Activated CD8-positive, alpha-beta T cell treated with anti-CD3 and anti-CD28 coated beads, Interleukin-2, amount 10 ng/mL, durations not matched to agents 7 days and 5 days (primary cell): ENCODE measurements around the gene SIT1. TPM values are rescaled to one million over a fixed set of nuclear protein-coding genes. Genes with fewer than 3 reads are reported as not detected.
A peak's percentile ranks its signal among the peaks of the same experiment; 100 is the strongest.
"Not testable (repeated sequence)": the region's sequence is repeated elsewhere in the genome, so short reads cannot be mapped to it uniquely, and the experiment has no call there.

Experiments
- ATAC-seq: fragments of 150-1000 bp; cut with Tn5 transposase; one replicate; pipeline ENCODE4 v1.10.0; 2021; ENCODE audit warnings: moderate library complexity
- CTCF ChIA-PET: fragments of 350-600 bp; sonication (Branson Sonifier 250); formaldehyde crosslinking; loops from one replicate; lab custom pipeline; 2021; ENCODE audit warnings: antibody characterized with exemption; lab: Charles Lee
- POLR2A ChIA-PET: fragments of 350-600 bp; sonication (Branson Sonifier 250); formaldehyde crosslinking; loops from one replicate; lab custom pipeline; 2021; ENCODE audit warnings: antibody characterized with exemption; lab: Charles Lee
- DNase-seq: peaks from one replicate; pipeline ENCODE4 v3.0.0-alpha.2; 2020
- H3K27ac Mint-ChIP-seq: one replicate; pipeline ENCODE4 v1.8.0; 2021; ENCODE audit warnings: mild to moderate bottlenecking, mixed read lengths
- H3K27me3 Mint-ChIP-seq: one replicate; pipeline ENCODE4 v1.8.0; 2021; ENCODE audit warnings: low read depth, mixed read lengths
- H3K36me3 Mint-ChIP-seq: one replicate; pipeline ENCODE4 v1.8.0; 2021; ENCODE audit warnings: low read depth, mixed read lengths
- H3K4me1 Mint-ChIP-seq: one replicate; pipeline ENCODE4 v1.8.0; 2021; ENCODE audit warnings: low read depth, mixed read lengths
- H3K4me3 Mint-ChIP-seq: one replicate; pipeline ENCODE4 v1.8.0; 2021; ENCODE audit warnings: mild to moderate bottlenecking, mixed read lengths
- H3K9me3 Mint-ChIP-seq: one replicate; pipeline ENCODE4 v1.8.0; 2022; ENCODE audit warnings: mixed read lengths; ENCODE audit not compliant: insufficient read depth
- total RNA-seq, 2 experiments: library from RNA; stranded (reverse); gene quantifications; one replicate each; pipeline ENCODE4 v1.2.3, GENCODE V29; 2021

Gene SIT1
- total RNA-seq, 2 experiments from 2014 or later = 213 to 220 TPM

DNA sequence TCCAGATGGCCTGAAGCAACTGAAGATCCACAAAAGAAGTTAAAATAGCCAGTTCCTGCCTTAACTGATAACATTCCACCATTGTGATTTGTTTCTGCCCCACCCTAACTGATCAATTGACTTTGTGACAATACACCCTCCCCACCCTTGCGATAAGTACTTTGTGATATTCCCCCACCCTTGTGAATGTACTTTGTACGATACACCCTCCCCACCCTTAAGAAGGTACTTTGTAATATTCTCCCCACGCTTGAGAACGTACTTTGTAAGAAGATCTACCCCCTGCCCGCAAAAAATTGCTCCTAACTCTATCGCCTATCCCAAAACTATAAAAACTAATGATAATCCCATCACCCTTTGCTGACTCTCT, 13.9 kb downstream of the SIT1 start:
- H3K9me3 Mint-ChIP-seq, H3K4me3 Mint-ChIP-seq, H3K27me3 Mint-ChIP-seq, POLR2A ChIA-PET, ATAC-seq, DNase-seq: not testable (repeated sequence)
- H3K36me3 Mint-ChIP-seq = peaks cover 29% of the 10 kb centered on the region
- peaks cover 62% of the 10 kb centered on the region for H3K4me1 Mint-ChIP-seq
- CTCF ChIA-PET = interaction anchor here (1.6 to 2.3 kb wide), 2 partner anchors 10 to 17 kb away, joined by 9 to 10 read pairs; no protein-coding TSS in a partner anchor
- H3K27ac Mint-ChIP-seq = peak overlapping the region; percentile 14

DNA sequence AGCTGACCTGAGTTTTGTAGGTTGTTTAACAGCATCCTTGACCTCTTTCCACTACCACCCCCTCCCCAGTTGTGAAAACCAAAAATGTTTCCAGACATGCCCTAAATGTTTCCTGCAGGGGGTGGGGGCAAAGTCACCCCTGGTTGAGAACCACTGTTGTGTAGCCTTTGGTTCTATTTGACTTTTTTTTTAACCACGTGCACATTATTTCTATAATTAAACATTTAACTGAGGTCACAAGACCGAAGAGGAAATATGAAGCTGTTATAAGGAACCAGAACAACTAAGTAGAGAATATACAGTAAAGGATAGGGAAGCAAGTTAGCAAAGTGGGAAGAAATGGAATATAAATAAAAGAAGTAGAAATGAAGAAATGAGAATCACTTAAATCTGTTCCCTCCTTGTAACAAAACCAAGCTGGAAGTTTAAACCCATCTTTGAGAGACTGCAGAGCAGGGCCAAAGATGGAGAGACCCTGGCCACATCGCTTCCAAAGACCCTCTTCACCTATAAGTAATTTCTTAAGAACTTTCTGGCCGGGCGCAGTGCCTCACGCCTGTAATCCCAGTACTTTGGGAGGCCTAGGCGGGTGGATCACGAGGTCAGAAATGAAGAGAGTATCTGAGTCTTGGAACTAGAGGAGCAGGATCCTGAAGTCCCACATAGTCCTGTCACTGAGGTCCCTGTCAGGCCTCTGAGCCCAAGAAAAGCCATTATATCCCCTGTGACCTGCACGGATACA, 14.4 kb downstream of the SIT1 start:
- Mint-ChIP-seq H3K27ac (no peak overlapping the region), H3K27me3 (no peaks in the 10 kb centered on the region), H3K4me1 (peaks cover 56% of the 10 kb centered on the region), H3K4me3 (no peak overlapping the region), H3K36me3 (peaks cover 24% of the 10 kb centered on the region), H3K9me3 (no peaks in the 10 kb centered on the region)
- DNase-seq (no peak), ATAC-seq (no peak)
- ChIA-PET POLR2A (interaction anchor here (1.3 kb wide), 1 partner anchor 17 kb away, joined by 3 read pairs; no protein-coding TSS in a partner anchor), CTCF (interaction anchor here (1.3 to 2.3 kb wide), 3 partner anchors 11 to 25 kb away, joined by 6 to 10 read pairs (median 9); no protein-coding TSS in a partner anchor)

DNA sequence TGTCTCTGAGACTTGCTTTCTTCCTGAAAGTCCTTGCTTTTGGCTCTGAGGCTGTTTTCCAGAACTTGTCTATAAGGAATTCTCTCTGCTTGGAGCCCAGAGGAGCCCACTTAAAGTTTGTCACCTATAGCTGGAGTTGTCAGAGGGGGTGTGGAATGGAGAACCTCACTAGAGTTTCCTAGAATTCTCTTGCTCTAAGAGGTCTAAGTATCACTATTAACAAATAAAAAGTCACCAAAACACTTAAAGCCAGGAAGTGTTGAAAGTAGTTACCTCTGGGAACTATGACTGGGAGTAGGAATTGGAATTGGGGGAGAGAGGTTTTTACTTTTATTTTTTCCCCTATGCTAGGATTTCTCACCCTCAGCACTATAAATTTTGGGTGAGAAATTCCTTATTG, 15.0 kb downstream of the SIT1 start:
- no peak for DNase-seq
- POLR2A ChIA-PET = interaction anchor here (1.3 kb wide), 1 partner anchor 17 kb away, joined by 3 read pairs; no protein-coding TSS in a partner anchor
- CTCF ChIA-PET = interaction anchor here (0.9 to 2.3 kb wide), 4 partner anchors 11 to 24 kb away, joined by 4 to 10 read pairs (median 8); partner anchors contain the start of genes CCDC107 and RMRP
- no peaks in the 10 kb centered on the region for H3K27me3 Mint-ChIP-seq
- peaks cover 18% of the 10 kb centered on the region for H3K36me3 Mint-ChIP-seq
- ATAC-seq = no peak
- H3K4me1 Mint-ChIP-seq = peaks cover 50% of the 10 kb centered on the region
- H3K27ac Mint-ChIP-seq = no peak overlapping the region
- no peak overlapping the region for H3K4me3 Mint-ChIP-seq
- no peaks in the 10 kb centered on the region for H3K9me3 Mint-ChIP-seq

DNA sequence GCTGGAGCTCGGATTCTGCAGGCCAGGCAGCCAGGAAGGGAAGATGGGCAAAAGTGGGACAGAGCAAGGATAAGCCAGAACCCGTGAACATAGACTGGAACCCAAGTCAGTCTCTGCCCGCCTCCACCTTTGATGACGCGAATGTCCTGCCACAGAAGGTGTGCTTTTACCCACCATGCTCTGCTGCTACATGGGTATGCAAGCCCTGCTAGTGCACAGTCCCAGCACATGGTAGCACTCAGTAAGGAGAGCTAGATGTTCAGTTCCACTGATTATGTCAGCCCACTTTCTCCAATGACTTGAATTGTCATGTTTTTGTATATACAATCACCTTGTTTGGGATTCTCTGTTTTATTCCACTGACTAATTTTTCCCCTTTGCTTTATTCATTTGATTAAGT, 21.1 kb downstream of the SIT1 start:
- Mint-ChIP-seq H3K36me3 (no peaks in the 10 kb centered on the region), H3K4me1 (peaks cover 16% of the 10 kb centered on the region), H3K27ac (no peak overlapping the region), H3K9me3 (no peaks in the 10 kb centered on the region), H3K4me3 (no peak overlapping the region), H3K27me3 (no peaks in the 10 kb centered on the region)
- peak; percentile 47 for ATAC-seq
- CTCF ChIA-PET = interaction anchor here (1.0 to 8.2 kb wide), 7 partner anchors 10 to 29 kb away, joined by 3 to 33 read pairs (median 11); partner anchors contain the start of genes CCDC107 and RMRP
- no peak for DNase-seq
- POLR2A ChIA-PET = no interaction called here

DNA sequence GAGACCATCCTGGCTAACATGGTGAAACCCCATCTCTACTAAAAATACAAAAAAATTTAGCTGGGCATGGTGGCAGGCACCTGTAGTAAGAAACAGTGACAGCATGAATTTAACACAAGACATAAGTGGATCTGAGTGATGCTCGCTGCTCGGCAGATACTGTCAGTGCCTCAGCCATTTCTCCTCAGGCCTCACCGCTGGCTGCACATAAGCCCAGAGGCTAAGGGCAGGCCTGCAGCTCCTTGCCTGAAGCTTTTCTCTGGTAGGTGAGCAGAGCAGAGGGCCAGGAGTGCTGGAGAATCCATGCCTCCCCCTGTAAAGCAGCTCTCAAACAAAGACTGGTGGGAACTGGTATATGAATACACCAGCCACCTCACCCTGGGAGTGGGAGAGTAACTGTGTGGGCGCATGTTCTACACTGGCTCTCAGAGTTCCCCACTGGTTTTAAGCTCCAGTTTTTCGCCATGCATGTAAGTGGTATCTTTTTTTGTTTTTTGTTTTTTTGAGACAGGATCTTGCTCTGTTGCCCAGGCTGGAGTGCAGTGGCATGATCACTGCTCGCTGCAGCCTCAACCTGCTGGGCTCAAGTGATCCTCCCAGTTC, 22.2 kb downstream of the SIT1 start:
- peaks cover 16% of the 10 kb centered on the region for H3K4me1 Mint-ChIP-seq
- H3K4me3 Mint-ChIP-seq = no peak overlapping the region
- no peak overlapping the region for H3K27ac Mint-ChIP-seq
- H3K27me3 Mint-ChIP-seq = no peaks in the 10 kb centered on the region
- ChIA-PET POLR2A (no interaction called here), CTCF (interaction anchor here (1.0 to 8.2 kb wide), 7 partner anchors 9 to 107 kb away, joined by 3 to 33 read pairs (median 11); partner anchors contain the start of genes CCDC107 and RMRP)
- no peaks in the 10 kb centered on the region for H3K36me3 Mint-ChIP-seq
- no peaks in the 10 kb centered on the region for H3K9me3 Mint-ChIP-seq
- ATAC-seq (no peak), DNase-seq (no peak)

DNA sequence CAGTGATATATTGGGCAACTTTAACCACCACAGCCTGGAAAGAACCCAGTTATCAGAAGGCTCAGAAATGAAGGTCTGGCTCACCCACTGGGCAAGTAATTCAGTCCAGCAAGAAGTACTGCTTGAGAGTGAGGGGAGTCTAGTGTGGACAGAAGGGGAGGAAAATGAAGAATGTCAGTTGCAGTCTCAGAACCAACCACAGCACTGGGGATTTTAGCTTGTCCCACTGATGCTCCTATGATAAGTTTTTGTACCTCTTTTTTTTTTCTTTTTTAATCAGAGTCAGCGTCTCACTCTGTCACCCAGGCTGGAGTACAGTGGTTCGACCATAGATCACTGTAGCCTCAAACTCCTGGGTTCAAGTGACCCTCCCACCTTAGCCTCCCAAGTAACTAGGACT, 23.2 kb downstream of the SIT1 start:
- Mint-ChIP-seq H3K27me3 (no peaks in the 10 kb centered on the region), H3K4me1 (peaks cover 16% of the 10 kb centered on the region), H3K27ac (no peak overlapping the region), H3K4me3 (no peak overlapping the region), H3K36me3 (no peaks in the 10 kb centered on the region), H3K9me3 (no peaks in the 10 kb centered on the region)
- POLR2A ChIA-PET = no interaction called here
- no peak for ATAC-seq
- DNase-seq = no peak
- CTCF ChIA-PET = interaction anchor here (8.2 kb wide), 1 partner anchor 19 kb away, joined by 33 read pairs; no protein-coding TSS in a partner anchor

DNA sequence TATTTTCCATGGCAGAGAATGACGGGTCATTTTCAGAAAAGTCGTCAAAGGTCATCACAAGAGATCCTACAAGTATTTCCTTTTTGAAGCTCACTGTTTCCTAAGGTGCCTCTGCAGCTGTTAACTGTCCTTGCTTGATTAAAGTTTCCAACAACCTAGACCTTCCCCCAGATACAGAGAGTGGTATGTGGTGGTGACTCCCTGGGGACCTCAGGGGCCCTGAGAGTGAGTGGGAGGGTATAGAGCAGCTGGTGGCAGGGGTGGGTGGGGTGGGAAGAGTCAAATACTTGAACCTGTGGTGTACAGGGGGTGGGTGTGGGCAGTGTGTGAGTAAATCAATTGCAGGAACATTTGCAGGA, 31.0 kb downstream of the SIT1 start:
- peak overlapping the region; percentile 79 for H3K4me3 Mint-ChIP-seq
- ChIA-PET POLR2A (interaction anchor here (0.6 to 8.8 kb wide), 11 partner anchors 15 to 192 kb away, joined by 3 to 122 read pairs (median 4); partner anchors contain the start of genes ARHGEF39, CCDC107, GBA2 and RGP1), CTCF (interaction anchor here (0.8 to 11.8 kb wide), 16 partner anchors 9 to 170 kb away, joined by 3 to 272 read pairs (median 10); partner anchors contain the start of genes ARHGEF39, CCDC107, RMRP and SIT1)
- H3K9me3 Mint-ChIP-seq = no peaks in the 10 kb centered on the region
- peaks cover 66% of the 10 kb centered on the region for H3K4me1 Mint-ChIP-seq
- no peaks in the 10 kb centered on the region for H3K27me3 Mint-ChIP-seq
- peak overlapping the region; percentile 92 for H3K27ac Mint-ChIP-seq
- ATAC-seq (peak; percentile 37), DNase-seq (no peak)
- H3K36me3 Mint-ChIP-seq = peaks cover 2% of the 10 kb centered on the region

DNA sequence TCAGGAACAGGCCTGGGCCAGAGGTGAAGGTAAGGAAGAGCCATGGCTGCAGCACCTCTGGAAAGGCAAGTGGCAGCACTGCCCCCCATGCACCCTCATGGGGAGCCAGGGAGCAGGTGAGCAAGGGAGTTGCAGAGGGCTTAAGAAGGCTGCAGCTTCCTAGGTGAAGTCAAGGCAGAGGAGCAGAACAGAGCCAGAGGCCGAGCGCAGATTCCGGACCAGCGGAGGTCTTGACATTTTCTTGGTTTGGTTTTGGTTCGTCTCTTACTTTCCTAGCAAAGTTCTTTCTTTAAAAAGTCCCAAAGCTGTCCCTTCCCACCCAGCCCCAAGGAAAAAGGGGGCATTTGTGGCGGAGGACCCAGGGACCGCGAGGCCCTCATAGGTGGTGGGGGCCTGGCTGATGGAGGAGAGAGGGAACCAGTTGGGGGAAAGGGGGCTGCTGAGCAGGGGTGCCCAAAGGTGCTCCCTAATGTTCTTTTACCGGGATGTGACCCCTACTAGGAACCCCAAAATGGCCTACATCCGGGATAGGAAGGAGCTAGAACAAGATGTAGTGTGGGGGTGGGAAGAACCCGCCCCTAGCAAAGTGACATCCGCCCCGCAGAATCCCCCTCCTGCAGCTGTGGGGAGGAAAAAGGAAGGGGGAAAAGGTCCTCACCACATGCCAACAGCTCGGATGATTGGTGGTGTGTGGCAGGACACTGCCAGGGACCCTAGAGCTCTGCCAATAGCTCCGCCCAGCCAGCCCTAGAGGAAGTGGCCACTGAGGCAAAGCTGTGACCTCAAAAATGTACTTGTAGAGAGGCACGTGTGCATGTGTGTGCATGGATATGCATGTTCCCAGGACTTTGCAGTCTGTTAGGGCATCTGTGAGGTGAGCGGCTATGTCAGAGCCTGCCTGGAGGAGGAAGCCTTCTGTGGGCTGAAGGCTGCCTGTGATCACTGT, 31.6 kb downstream of the SIT1 start:
- ATAC-seq = peak; percentile 71
- Mint-ChIP-seq H3K9me3 (no peaks in the 10 kb centered on the region), H3K27ac (peak overlapping the region; percentile 92), H3K4me1 (peaks cover 66% of the 10 kb centered on the region), H3K27me3 (no peaks in the 10 kb centered on the region), H3K36me3 (peaks cover 4% of the 10 kb centered on the region), H3K4me3 (peak overlapping the region; percentile 79)
- ChIA-PET POLR2A (interaction anchor here (0.6 to 8.8 kb wide), 12 partner anchors 14 to 193 kb away, joined by 3 to 122 read pairs (median 4); partner anchors contain the start of genes ARHGEF39, CCDC107, GBA2 and RGP1), CTCF (interaction anchor here (0.8 to 11.8 kb wide), 14 partner anchors 8 to 171 kb away, joined by 3 to 272 read pairs (median 10); partner anchors contain the start of genes ARHGEF39, CCDC107, RMRP and SIT1)
- peak; percentile 89 for DNase-seq

DNA sequence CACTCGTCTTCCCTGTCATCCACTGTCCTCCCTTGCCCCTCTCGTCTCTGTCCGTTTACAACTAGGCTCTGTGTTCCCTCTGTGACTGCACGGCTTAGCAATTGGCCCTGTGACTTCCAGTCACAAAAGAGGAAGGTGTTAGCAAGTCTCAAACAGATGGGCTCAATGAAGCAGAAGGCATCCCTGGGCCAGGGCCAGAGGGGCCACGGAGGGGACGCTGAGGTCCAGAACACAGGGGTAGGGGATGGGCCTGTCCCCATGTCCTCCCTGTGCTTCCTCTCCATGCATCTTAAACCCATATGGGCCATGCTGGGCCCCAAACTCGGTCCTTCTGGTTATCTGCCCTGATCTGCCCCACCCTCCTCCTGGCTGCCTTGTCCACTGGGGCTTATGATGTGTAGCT, 32.4 kb downstream of the SIT1 start, which contains the start of gene CD72:
Gene CD72 (minus strand): TSS at position 89 of the 403 bp plus-strand sequence. CDS start 110 bp downstream, outside the sequence.
- peaks cover 4% of the 10 kb centered on the region for H3K36me3 Mint-ChIP-seq
- H3K4me3 Mint-ChIP-seq = peak within 1 kb of the TSS; percentile 79
- H3K27ac Mint-ChIP-seq = peak within 1 kb of the TSS; percentile 92
- ChIA-PET CTCF (interaction anchor here (1.2 to 11.8 kb wide), 8 partner anchors 10 to 109 kb away, joined by 3 to 272 read pairs (median 25); partner anchors contain the start of genes ARHGEF39, CCDC107, RMRP and SIT1), POLR2A (interaction anchor here (1.0 to 8.8 kb wide), 3 partner anchors 15 to 30 kb away, joined by 3 to 122 read pairs (median 4); partner anchors contain the start of gene SIT1)
- DNase-seq = no peak
- no peaks in the 10 kb centered on the region for H3K27me3 Mint-ChIP-seq
- H3K9me3 Mint-ChIP-seq = no peaks in the 10 kb centered on the region
- H3K4me1 Mint-ChIP-seq = peaks cover 66% of the 10 kb centered on the region
- no peak for ATAC-seq

DNA sequence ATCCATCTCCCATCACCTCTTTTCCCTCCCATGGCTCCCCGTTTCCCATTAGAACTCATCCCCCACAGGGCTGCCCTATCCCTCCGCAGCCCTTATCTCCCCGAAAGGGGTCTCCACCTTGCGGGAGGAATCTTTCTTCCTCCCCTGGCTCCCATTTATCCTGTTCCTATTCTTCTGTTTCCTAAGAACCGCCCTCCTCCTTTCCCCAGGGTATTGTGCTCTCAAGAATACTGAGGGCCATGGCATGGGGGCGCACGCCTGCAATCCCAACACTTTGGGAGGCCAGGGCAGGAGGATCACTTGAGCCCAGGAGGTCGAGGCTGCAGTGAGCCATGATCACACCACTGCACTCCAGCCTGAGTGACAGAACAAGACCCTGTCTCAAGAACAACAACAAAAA, 33.2 kb downstream of the SIT1 start:
- Mint-ChIP-seq H3K4me3 (peak overlapping the region; percentile 79), H3K27me3 (no peaks in the 10 kb centered on the region), H3K36me3 (peaks cover 5% of the 10 kb centered on the region), H3K4me1 (peaks cover 66% of the 10 kb centered on the region), H3K9me3 (no peaks in the 10 kb centered on the region), H3K27ac (peak overlapping the region; percentile 92)
- POLR2A ChIA-PET = interaction anchor here (1.3 to 8.8 kb wide), 5 partner anchors 21 to 41 kb away, joined by 4 to 122 read pairs (median 5); partner anchors contain the start of genes CCDC107, RMRP and SIT1
- CTCF ChIA-PET = interaction anchor here (0.7 to 11.8 kb wide), 18 partner anchors 8 to 285 kb away, joined by 3 to 272 read pairs (median 6); partner anchors contain the start of genes ARHGEF39, CCDC107, CREB3 and GBA2
- DNase-seq (no peak), ATAC-seq (no peak)
